ENCODE results near the gene SYCE1L. TPM values are rescaled to one million over a fixed set of nuclear protein-coding genes. Genes with fewer than 3 reads are reported as not detected.
A peak's percentile ranks its signal among the peaks of the same experiment; 100 is the strongest.

SYCE1L gene
- total and polyA plus RNA-seq, 2 of the 4 experiments (the other 2 are of a cell fraction): 0.10 TPM; not detected in 1

DNA sequence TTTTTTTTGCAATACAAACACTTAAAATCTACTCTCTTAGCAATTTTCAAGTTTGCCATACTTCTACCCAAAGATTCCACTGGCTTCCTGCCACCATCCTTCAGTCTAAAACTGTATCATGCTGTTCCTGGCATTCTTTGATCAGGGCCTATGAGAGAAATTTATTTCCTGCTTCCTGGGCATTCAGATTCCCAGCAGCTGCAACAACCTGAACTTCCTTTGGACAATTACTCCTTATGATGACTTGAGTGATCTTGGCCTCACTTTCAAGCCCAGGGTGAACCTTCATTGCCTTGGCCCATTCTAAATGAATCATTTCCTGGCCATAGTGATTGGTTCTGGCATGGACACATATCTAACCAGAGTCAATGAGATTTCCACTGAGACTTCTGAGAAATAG is 26.3 kb upstream of the SYCE1L start (continued):
- TF ChIP-seq USF2 (IDR thresholded peaks at IDR 0.05; ENCODE audit: low read depth, low read length): no peak
- TF ChIP-seq MAZ (IDR thresholded peaks at IDR 0.05; ENCODE audit: borderline replicate concordance, low read depth, low read length): no peak
- TF ChIP-seq CEBPB (IDR thresholded peaks at IDR 0.05; ENCODE audit: low read depth, low read length): no peak

GRCh38 chr16:77183137-77183536 is 16.1 kb upstream of the SYCE1L start:
- Histone ChIP-seq H2BK5ac (ENCODE audit: low read depth, low read length, poor library complexity, severe bottlenecking) (no peak overlapping the region), H3K18ac (ENCODE audit: low read depth, low read length) (no peak overlapping the region), H3K4me3 (ENCODE audit: insufficient read depth, low read depth, low read length) (no peak overlapping the region), H3K23ac (ENCODE audit: low read depth, low read length) (no peak overlapping the region), H3K56ac (ENCODE audit: extremely low read depth, insufficient read depth, low read length) (no peak overlapping the region), H3K9me1 (ENCODE audit: insufficient read depth, low read length) (no peaks in the 10 kb centered on the region), H4K91ac (ENCODE audit: insufficient read depth, low read depth, low read length) (no peak overlapping the region), H3K4me1 (ENCODE audit: control insufficient read depth, insufficient read depth, low read length) (no peaks in the 10 kb centered on the region), H3K14ac (replicated peaks; ENCODE audit: low read depth, low read length) (no peak overlapping the region), H3K9me3 (ENCODE audit: control insufficient read depth, insufficient read depth, low read length) (no peaks in the 10 kb centered on the region), H2AK9ac (replicated peaks; ENCODE audit: low read depth, low read length, poor library complexity) (no peak overlapping the region), H3K36me3 (ENCODE audit: control insufficient read depth, insufficient read depth, low read length) (no peaks in the 10 kb centered on the region), H3K27ac (ENCODE audit: insufficient read depth, low read length) (no peak overlapping the region), H3K9ac (ENCODE audit: low read depth, low read length) (no peak overlapping the region), H2AFZ (replicated peaks; ENCODE audit: low read length, poor library complexity) (no peak overlapping the region), H3K4ac (ENCODE audit: low read depth, low read length) (no peak overlapping the region), H2BK20ac (ENCODE audit: low read depth, low read length) (no peak overlapping the region), H2BK120ac (ENCODE audit: low read depth, low read length) (no peak overlapping the region), H3K27me3 (ENCODE audit: control insufficient read depth, insufficient read depth, low read length) (no peaks in the 10 kb centered on the region), H4K5ac (ENCODE audit: low read depth, low read length) (no peak overlapping the region), H4K20me1 (ENCODE audit: insufficient read depth, low read length) (no peaks in the 10 kb centered on the region), H4K8ac (ENCODE audit: low read depth in 2 of 2, low read length in 2 of 2) (no peak overlapping the region), H3K4me2 (ENCODE audit: low read depth, low read length) (no peak overlapping the region), H2BK15ac (ENCODE audit: low read depth, low read length) (no peak overlapping the region), H2AK5ac (ENCODE audit: low read depth, low read length) (no peak overlapping the region), H3K79me1 (ENCODE audit: low read depth in 1 of 2, low read length in 2 of 2) (no peaks in the 10 kb centered on the region)
- BruUV-seq (replicated peaks): no TSS peak
- peak; percentile 4 for DNase-seq
- intact Hi-C loops (cut with micrococcal nuclease): no loop called here
- TF ChIP-seq POLR2A (IDR thresholded peaks at IDR 0.05; ENCODE audit: low read depth, low read length) (no peak), USF2 (IDR thresholded peaks at IDR 0.05; ENCODE audit: low read depth, low read length) (no peak), RFX5 (IDR thresholded peaks at IDR 0.05; ENCODE audit: low read depth, low read length) (no peak), CHD1 (IDR thresholded peaks at IDR 0.05; ENCODE audit: low read depth, low read length) (no peak), RCOR1 (IDR thresholded peaks at IDR 0.05; ENCODE audit: insufficient replicate concordance, low read length) (no peak), NFE2L2 (IDR thresholded peaks at IDR 0.05; ENCODE audit: low read depth, low read length) (no peak), BHLHE40 (IDR thresholded peaks at IDR 0.05; ENCODE audit: low read depth, low read length) (no peak), MAFK (IDR thresholded peaks at IDR 0.05; ENCODE audit: low read depth, low read length) (no peak)
- ChIA-PET POLR2A (ENCODE audit: unreplicated experiment) (no interaction called here), CTCF (interaction anchor here (3.1 kb wide), 1 partner anchor 12 kb away, joined by 12 read pairs; no protein-coding TSS in a partner anchor)
- dilution Hi-C loops (cut with HindIII; ENCODE audit: low sequenced_read_pairs, unreplicated experiment): no loop called here
- WGBS, 2 experiments (ENCODE audit: extremely low coverage in 2 of 2, insufficient read length in 1 of 2): no CpG with 5 or more reads among the region's 1 CpG
- in situ Hi-C loops (cut with MboI; ENCODE audit: low sequenced_read_pairs): no loop called here
- ATAC-seq (ENCODE audit: low read depth): no peak; the same call in 1 of the 2 replicates

All from IMR-90 (cell line).